Measurements from ENCODE around the gene CMTM4. TPM values are rescaled to one million over a fixed set of nuclear protein-coding genes. Genes with fewer than 3 reads are reported as not detected.

The CMTM4 gene
- polyA plus RNA-seq, 1 experiment: 28.0 TPM

DNA sequence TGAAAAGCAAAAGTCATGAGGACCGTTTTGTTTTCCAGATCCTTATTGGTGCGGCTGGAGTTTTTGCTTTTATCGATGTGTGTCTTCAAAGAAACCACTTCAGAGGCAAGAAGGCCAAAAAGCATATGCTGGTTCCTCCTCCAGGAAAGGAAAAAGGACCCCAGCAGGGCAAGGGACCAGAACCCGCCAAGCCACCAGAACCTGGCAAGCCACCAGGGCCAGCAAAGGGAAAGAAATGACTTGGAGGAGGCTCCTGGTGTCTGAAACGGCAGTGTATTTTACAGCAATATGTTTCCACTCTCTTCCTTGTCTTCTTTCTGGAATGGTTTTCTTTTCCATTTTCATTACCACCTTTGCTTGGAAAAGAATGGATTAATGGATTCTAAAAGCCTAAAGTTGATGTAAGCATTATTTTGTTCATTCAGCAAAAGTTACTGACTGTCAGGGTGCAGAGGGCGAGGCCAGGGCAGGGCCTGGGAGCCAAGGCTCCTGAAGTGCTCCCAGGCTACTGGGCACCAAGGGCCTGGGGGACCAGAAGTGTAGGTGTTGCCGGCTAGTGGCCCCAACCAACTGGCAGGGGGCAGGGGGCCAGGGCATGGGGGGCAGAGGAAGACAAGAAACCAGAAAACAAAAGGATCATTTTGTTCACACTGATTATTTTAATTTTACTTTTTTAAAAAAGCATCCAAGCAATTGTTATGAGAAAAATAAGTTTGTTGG lies 108.5 kb downstream of the CMTM4 start:
- POLR2A ChIA-PET: no interaction called here
- Histone ChIP-seq H3K4me3 (ENCODE audit: low read depth, low read length) (no peak overlapping the region), H3K27me3 (ENCODE audit: control insufficient read depth, insufficient read depth, low read length) (peaks cover 5% of the 10 kb centered on the region; the same call in 1 of the 2 replicates), H3K36me3 (ENCODE audit: control insufficient read depth, insufficient read depth, low read length) (no peaks in the 10 kb centered on the region)
- CTCF ChIA-PET: interaction anchor here (0.6 to 1.8 kb wide), 2 partner anchors 13 to 111 kb away, joined by 5 to 7 read pairs; no protein-coding TSS in a partner anchor
- DNase-seq (ENCODE audit: low read depth): no peak
- TF ChIP-seq, protein P1, sequence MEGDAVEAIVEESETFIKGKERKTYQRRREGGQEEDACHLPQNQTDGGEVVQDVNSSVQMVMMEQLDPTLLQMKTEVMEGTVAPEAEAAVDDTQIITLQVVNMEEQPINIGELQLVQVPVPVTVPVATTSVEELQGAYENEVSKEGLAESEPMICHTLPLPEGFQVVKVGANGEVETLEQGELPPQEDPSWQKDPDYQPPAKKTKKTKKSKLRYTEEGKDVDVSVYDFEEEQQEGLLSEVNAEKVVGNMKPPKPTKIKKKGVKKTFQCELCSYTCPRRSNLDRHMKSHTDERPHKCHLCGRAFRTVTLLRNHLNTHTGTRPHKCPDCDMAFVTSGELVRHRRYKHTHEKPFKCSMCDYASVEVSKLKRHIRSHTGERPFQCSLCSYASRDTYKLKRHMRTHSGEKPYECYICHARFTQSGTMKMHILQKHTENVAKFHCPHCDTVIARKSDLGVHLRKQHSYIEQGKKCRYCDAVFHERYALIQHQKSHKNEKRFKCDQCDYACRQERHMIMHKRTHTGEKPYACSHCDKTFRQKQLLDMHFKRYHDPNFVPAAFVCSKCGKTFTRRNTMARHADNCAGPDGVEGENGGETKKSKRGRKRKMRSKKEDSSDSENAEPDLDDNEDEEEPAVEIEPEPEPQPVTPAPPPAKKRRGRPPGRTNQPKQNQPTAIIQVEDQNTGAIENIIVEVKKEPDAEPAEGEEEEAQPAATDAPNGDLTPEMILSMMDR (IDR thresholded peaks at IDR 0.05; ENCODE audit: insufficient read depth, low read depth, low read length): no peak

DNA sequence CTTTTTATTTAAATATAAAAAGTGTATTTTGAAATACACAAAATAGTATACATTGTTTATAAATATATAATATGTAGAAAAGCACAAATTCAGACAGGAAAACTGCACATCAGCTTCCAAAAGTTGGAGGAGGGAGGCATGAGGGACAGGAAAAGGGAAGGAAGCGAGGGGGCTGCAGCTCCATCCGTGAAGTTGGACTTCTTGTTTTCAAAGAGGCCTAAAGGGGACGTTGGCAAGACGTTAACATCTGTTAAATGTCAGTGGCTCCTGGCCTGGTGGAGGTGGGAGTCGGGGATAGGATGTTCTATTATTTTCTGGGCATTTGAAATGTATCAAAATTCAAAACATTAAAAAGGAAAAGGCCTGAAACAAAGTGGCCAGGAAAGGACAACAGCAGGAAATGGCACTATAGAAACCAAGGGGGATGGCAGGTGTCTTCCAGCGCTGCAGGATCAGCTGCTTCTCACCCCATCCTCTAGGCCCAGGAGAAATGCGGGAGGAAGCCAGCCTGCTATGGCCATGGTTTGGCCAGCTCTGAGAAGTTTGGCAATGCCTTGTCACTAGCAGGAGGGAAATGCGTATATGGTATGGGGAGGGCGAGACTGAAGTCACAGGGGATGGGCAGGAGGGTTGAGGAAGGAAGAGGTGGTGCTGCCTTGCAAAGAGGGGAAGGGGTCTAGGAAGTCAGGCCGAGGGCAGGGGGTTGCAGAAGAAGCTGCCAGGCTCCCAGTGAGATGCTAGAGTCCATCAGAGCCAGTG lies 110.9 kb downstream of the CMTM4 start:
- TF ChIP-seq, protein P1 (IDR thresholded peaks at IDR 0.05; ENCODE audit: insufficient read depth, low read depth, low read length): no peak
- CTCF ChIA-PET: interaction anchor here (0.9 to 1.3 kb wide), 4 partner anchors 11 to 109 kb away, joined by 3 to 4 read pairs (median 3); no protein-coding TSS in a partner anchor
- no peaks in the 10 kb centered on the region for H3K36me3 ChIP-seq (ENCODE audit: control insufficient read depth, insufficient read depth, low read length)
- POLR2A ChIA-PET: no interaction called here
- no peak for DNase-seq (ENCODE audit: low read depth)
- no peak overlapping the region for H3K4me3 ChIP-seq (ENCODE audit: low read depth, low read length)
- peaks cover 3% of the 10 kb centered on the region; the same call in 1 of the 2 replicates for H3K27me3 ChIP-seq (ENCODE audit: control insufficient read depth, insufficient read depth, low read length)

DNA sequence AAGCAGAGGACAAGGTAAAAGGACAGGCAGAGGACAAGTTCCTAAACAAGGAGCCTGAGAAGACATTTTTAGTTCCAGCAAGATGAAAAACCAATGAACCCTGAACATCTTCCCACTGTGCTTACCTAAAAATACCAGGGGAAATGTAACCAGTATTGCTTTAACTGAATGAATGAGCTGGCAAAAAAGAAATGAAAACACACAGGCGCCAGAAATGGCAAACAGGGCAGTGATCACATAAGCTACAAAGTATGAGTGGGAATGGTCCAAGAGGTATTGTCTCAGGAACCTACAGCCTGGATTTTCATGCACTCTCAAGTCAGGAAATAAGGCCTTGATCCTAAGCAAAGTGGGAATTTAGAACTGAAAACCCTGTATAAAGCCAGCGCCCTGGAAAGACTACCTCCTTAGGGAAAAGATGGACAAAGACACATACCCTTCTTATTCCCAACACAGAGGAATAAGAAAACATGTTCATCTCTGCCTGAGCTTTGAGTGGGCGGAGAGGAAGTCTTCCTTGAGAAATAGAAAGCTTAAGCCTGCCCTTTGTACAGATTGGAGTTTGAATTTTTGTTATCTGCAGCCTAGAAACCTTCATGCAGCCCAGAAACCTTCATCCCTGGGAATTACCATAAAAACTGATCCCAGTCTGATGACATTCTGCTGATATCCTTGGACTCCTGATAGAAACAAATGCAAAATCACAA lies 115.1 kb downstream of the CMTM4 start:
- ChIA-PET CTCF (interaction anchor here (0.6 to 1.7 kb wide), 6 partner anchors 12 to 287 kb away, joined by 3 to 5 read pairs (median 4); partner anchors contain the start of gene NAE1), POLR2A (no interaction called here)
- H3K36me3 ChIP-seq (ENCODE audit: control insufficient read depth, insufficient read depth, low read length): no peaks in the 10 kb centered on the region
- TF ChIP-seq, protein P1 (IDR thresholded peaks at IDR 0.05; ENCODE audit: insufficient read depth, low read depth, low read length): no peak
- peaks cover 13% of the 10 kb centered on the region for H3K27me3 ChIP-seq (ENCODE audit: control insufficient read depth, insufficient read depth, low read length)
- no peak for DNase-seq (ENCODE audit: low read depth)
- no peak overlapping the region for H3K4me3 ChIP-seq (ENCODE audit: low read depth, low read length)

DNA sequence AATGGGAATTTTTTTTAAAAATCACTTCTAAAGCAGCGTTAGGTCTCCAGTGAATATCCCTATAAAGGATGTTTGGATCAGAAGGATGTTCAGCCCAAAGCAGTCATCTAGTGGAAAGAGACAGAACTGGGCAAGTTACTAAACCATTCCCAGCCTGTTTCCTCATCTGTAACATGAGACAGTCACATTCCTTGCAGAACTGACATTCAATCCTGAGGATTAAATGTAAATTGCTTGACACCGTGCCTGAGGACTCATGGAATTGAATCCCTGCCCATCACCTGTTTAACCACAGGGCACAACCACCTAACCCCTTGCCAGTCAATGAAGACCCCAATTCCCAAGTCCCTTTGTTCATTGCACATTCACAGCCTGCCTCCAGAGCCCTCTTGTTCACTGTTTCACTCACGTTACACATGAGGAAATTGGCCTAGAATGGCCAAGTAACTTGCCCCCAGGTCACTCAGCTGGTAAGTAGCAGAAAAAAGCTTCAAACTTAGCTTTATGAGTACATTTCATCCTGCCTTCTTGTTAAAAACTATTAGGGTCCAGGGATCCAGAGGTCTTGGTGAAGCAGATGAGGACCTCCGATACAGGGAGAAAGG lies 115.8 kb downstream of the CMTM4 start:
- Histone ChIP-seq H3K36me3 (ENCODE audit: control insufficient read depth, insufficient read depth, low read length) (no peaks in the 10 kb centered on the region), H3K27me3 (ENCODE audit: control insufficient read depth, insufficient read depth, low read length) (peaks cover 13% of the 10 kb centered on the region), H3K4me3 (ENCODE audit: low read depth, low read length) (no peak overlapping the region)
- ChIA-PET CTCF (interaction anchor here (0.6 to 2.4 kb wide), 7 partner anchors 9 to 287 kb away, joined by 3 to 7 read pairs (median 4); partner anchors contain the start of gene NAE1), POLR2A (no interaction called here)
- no peak for DNase-seq (ENCODE audit: low read depth)
- TF ChIP-seq, protein P1 (IDR thresholded peaks at IDR 0.05; ENCODE audit: insufficient read depth, low read depth, low read length): peak; percentile 52
